ENCODE results near the gene FGF4. TPM values are rescaled to one million over a fixed set of nuclear protein-coding genes. Genes with fewer than 3 reads are reported as not detected.

Gene FGF4
- total RNA-seq, 1 experiment from 2014 or later = not detected

- H3K27me3 ChIP-seq (ENCODE audit: insufficient read depth, low read length) = no peaks in the 10 kb centered on the region
- no peak overlapping the region for H3K4me2 ChIP-seq (ENCODE audit: low read length)
- no peaks in the 10 kb centered on the region for H3K36me3 ChIP-seq (ENCODE audit: control insufficient read depth in 1 of 2, insufficient read depth in 2 of 2, low read length in 2 of 2)
- no peak overlapping the region for H3K4me3 ChIP-seq (replicated peaks in 1 of 2; ENCODE audit: low read depth in 1 of 2, low read length in 2 of 2)
- intact Hi-C loops (cut with micrococcal nuclease) = no loop called here
- no peak for ATAC-seq
- H2AFZ ChIP-seq (ENCODE audit: low read depth, low read length, poor library complexity, severe bottlenecking) = no peak overlapping the region
- no peaks in the 10 kb centered on the region for H4K20me1 ChIP-seq (ENCODE audit: insufficient read depth)
- CTCF ChIA-PET = no interaction called here
- POLR2A ChIA-PET = no interaction called here
- no peaks in the 10 kb centered on the region for H3K79me2 ChIP-seq (ENCODE audit: insufficient read depth, low read length)
- DNase-seq (ENCODE audit: low read depth, low spot score) = no peak
- RAD21 ChIA-PET (ENCODE audit: low non-redundant PET in 1 of 2, low total read pairs in 2 of 2, uncharacterized antibody in 2 of 2, unreplicated experiment in 2 of 2) = no interaction called here
- H3K9ac ChIP-seq (ENCODE audit: low read length) = no peak overlapping the region
- no peak overlapping the region for H3K27ac ChIP-seq (ENCODE audit: low read depth, low read length)
- BruUV-seq (replicated peaks) = no TSS peak
- H3K4me1 ChIP-seq (ENCODE audit: control insufficient read depth in 1 of 2, insufficient read depth in 2 of 2, low read length in 2 of 2) = peaks cover 8 to 9% of the 10 kb centered on the region in 2 experiments
- H3K9me3 ChIP-seq (ENCODE audit: control insufficient read depth in 1 of 2, insufficient read depth in 1 of 2, low read depth in 1 of 2, low read length in 2 of 2) = no peaks in the 10 kb centered on the region
- H3K9me2 ChIP-seq (ENCODE audit: insufficient read depth) = no peaks in the 10 kb centered on the region
- TF ChIP-seq SRF (IDR thresholded peaks at IDR 0.05; ENCODE audit: low read depth) (no peak), ZNF274 (IDR thresholded peaks at IDR 0.05; ENCODE audit: low read depth, low read length) (no peak), RAD21 (IDR thresholded peaks at IDR 0.05; ENCODE audit: low read depth) (no peak), FOSL1 (IDR thresholded peaks at IDR 0.05; ENCODE audit: low read depth) (no peak), EGR1 (IDR thresholded peaks at IDR 0.05; ENCODE audit: low read depth) (no peak)
- TF ChIP-seq, protein P1, sequence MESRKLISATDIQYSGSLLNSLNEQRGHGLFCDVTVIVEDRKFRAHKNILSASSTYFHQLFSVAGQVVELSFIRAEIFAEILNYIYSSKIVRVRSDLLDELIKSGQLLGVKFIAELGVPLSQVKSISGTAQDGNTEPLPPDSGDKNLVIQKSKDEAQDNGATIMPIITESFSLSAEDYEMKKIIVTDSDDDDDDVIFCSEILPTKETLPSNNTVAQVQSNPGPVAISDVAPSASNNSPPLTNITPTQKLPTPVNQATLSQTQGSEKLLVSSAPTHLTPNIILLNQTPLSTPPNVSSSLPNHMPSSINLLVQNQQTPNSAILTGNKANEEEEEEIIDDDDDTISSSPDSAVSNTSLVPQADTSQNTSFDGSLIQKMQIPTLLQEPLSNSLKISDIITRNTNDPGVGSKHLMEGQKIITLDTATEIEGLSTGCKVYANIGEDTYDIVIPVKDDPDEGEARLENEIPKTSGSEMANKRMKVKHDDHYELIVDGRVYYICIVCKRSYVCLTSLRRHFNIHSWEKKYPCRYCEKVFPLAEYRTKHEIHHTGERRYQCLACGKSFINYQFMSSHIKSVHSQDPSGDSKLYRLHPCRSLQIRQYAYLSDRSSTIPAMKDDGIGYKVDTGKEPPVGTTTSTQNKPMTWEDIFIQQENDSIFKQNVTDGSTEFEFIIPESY (IDR thresholded peaks at IDR 0.05; ENCODE audit: extremely low read depth, insufficient replicate concordance, low read length) = no peak
- TF ChIP-seq, protein P2, sequence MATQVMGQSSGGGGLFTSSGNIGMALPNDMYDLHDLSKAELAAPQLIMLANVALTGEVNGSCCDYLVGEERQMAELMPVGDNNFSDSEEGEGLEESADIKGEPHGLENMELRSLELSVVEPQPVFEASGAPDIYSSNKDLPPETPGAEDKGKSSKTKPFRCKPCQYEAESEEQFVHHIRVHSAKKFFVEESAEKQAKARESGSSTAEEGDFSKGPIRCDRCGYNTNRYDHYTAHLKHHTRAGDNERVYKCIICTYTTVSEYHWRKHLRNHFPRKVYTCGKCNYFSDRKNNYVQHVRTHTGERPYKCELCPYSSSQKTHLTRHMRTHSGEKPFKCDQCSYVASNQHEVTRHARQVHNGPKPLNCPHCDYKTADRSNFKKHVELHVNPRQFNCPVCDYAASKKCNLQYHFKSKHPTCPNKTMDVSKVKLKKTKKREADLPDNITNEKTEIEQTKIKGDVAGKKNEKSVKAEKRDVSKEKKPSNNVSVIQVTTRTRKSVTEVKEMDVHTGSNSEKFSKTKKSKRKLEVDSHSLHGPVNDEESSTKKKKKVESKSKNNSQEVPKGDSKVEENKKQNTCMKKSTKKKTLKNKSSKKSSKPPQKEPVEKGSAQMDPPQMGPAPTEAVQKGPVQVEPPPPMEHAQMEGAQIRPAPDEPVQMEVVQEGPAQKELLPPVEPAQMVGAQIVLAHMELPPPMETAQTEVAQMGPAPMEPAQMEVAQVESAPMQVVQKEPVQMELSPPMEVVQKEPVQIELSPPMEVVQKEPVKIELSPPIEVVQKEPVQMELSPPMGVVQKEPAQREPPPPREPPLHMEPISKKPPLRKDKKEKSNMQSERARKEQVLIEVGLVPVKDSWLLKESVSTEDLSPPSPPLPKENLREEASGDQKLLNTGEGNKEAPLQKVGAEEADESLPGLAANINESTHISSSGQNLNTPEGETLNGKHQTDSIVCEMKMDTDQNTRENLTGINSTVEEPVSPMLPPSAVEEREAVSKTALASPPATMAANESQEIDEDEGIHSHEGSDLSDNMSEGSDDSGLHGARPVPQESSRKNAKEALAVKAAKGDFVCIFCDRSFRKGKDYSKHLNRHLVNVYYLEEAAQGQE (IDR thresholded peaks at IDR 0.05; ENCODE audit: low read depth) = no peak
Observed at GRCh38 chr11:69745201-69745600, 29.9 kb downstream of the FGF4 start.

All from HCT116 (cell line).